Mucosa of gallbladder (tissue), 1 donor: ENCODE data around the gene AVL9. TPM values are rescaled to one million over a fixed set of nuclear protein-coding genes. Genes with fewer than 3 reads are reported as not detected.
A peak's percentile ranks its signal among the peaks of the same experiment; 100 is the strongest.
"Not testable (repeated sequence)": the region's sequence is repeated elsewhere in the genome, so short reads cannot be mapped to it uniquely, and the experiment has no call there.

Experiments
- DNase-seq: peaks from one replicate; pipeline ENCODE4 v3.0.0-alpha.2; 2020; ENCODE audit warnings: low spot score
- total RNA-seq: library from RNA; stranded (reverse); gene quantifications from one replicate; pipeline ENCODE4 v1.2.1, GENCODE V29; 2021
- donor health status: DM: no; HTN: no; CAD: no.

The AVL9 gene
- total RNA-seq, 1 donor from 2014 or later, result 53.6 TPM

- DNase-seq, result peak; percentile 56
Measured at GRCh38 chr7:32587411-32587948, 92.2 kb downstream of the AVL9 start.

DNA sequence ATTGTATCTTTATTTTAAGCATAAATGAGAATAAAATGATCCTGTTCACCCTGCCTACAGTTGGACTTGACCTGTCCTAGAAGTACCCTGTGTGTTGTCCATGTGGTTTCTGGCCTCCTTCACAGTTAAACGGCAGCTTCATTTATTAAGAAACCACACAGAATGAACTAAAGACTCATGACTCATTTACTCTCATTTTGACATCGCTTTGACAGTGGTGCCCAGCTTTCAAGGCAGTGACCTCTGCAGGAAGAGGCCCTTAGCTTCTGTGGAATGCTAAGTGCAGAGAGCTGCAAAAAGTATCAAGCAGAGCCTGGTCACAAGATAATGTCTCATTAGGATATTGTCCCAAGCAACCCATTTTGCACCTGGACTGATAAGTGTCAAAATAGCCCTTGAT is 93.4 kb downstream of the AVL9 start:
- no peak for DNase-seq

DNA sequence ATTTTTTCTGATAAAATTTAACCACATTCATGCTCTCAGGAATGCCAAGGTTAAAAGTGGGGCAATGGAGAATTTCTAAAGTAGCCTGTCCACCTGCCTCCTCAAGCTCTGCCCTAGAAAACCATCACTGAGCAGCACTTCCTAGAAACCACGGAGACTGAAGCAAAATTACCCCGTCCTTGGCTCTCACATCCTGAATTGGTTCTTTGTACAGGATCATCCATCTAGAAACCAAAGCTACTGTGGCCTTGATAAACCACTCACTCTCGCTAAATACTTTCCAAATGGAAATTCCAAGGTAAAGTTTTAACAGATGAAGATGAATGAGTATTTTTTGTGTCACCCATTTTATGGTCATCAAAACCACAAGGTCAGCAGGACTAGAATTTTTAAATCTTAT is 96.6 kb downstream of the AVL9 start:
- no peak for DNase-seq

- no peak for DNase-seq
Measured at GRCh38 chr7:32592701-32593100, 97.4 kb downstream of the AVL9 start.

- DNase-seq, result no peak
Measured at GRCh38 chr7:32594965-32595490, 99.7 kb downstream of the AVL9 start.

- DNase-seq, result not testable (repeated sequence)
Measured at GRCh38 chr7:32601196-32601595, 105.9 kb downstream of the AVL9 start.

GRCh38 chr7:32602470-32602869 is 107.2 kb downstream of the AVL9 start:
- DNase-seq, result no peak

DNA sequence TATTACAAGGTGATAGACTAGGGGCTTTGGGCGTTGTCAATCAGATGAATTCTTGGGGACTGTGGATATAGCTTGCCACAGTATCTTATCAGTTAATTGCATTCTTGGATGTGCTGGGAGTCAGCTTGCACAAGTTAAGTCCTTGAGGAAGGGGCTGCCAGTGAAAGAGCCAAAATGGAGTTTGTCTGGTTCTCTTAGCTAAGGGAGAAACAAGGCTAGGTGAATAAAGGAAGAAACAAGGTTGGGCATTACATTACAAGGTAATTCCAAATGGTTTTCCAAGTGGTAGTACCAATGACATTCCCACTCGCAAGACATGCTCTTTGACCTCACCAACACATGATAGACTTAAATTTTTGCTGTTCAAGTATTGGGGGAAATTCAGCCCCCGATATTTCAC is 108.2 kb downstream of the AVL9 start:
- not testable (repeated sequence) for DNase-seq

DNA sequence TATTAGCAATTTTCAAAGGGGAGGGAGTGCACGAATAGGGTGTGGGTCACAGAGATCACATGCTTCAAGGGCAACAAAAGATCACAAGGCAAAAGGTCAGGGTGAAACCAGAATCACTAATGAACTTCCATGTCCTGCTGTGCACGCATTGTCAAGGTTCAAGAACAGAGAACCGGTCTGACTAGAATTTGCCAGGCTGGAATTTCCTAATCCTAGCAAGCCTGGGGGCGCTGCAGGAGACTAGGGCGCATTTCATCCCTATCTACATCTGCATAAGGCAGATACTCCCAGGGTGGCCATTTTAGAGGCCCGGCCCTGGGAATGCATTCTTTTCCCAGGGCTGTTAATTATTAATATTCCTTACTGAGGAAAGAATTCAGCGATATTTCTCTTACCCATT is 108.8 kb downstream of the AVL9 start:
- not testable (repeated sequence) for DNase-seq

- DNase-seq, result no peak
Measured at GRCh38 chr7:32605032-32605431, 109.7 kb downstream of the AVL9 start.

- no peak for DNase-seq
Measured at GRCh38 chr7:32609463-32609862, 114.2 kb downstream of the AVL9 start.

DNA sequence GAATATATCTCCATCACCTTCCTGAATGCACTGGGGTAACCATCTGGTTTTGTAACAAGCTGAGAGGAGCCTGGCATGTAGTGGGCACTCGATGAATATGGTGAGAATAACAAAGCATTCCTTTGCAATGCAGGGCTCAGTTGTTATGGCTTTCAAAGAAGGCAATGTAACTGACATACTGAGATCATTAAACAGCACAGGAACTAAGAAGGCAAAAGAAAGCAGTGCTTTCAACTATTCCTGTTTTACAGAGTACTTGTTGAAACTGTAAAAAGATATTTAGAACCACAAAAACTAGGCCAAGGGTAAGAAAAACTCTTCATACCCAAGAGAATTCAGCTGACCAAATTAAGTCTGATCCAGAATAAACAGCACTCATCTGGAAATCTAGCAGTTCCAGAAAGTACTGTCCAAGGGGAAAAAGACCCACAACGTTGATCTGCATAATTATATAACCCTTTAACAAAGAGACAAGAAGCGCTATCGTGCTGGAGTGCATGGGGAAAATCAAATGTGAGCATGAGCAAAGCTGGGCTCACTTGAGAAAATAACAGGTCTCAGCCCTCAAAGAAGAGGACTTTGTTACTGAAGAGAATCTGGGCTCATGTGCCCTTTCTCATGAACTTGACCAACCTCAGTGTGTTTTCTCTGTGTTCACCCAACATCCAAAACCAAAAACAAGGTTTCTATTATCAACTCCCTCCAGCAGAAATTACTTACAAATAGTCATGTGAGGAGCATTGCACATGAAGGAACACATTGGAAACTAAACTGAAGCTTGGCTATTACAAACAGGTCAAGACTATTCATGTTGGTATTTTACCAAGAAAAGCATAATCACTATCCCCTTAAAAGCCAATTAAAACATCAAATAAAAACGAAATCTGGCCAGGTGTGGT is 116.2 kb downstream of the AVL9 start:
- no peak for DNase-seq

DNA sequence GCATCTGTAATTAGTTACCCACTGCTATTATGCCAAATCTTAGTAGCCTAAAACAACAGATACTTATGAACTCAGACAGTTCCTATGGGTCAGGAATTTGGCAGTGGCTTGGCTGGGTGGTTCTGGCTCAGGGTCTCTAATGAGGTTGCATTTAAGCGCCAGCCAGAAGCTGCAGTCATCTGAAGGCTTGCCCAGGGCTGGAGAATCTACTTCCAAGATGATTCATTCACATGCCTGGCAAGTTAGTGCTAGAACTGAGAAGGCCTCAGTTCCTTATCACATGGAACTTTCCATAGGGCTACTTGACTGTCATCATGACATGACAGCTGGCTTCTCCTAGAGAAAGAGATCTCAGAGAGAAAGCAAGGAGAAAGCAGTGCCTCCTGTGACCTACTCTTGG is 121.3 kb downstream of the AVL9 start:
- no peak for DNase-seq

DNA sequence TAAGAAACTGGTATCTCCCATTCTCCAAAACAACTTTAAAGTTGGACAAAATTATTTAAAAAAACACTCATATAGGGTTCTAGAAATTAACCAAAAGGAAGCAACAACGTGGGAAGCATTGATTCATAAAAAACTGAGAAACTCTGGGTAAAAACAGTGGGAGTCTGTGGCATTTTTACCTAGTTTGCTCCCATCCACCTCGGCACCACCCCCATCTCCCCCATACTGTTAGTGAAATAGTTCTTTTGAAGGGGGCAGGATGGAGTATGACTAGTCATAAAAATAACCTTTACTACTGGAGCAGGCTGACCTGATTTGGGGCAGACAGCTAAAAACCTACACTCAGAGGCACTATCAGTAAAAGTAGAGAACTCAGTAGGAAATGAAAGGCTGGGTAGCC is 123.2 kb downstream of the AVL9 start:
- no peak for DNase-seq

- no peak for DNase-seq
Measured at GRCh38 chr7:32618987-32619386, 123.7 kb downstream of the AVL9 start.

GRCh38 chr7:32619416-32619815 is 124.1 kb downstream of the AVL9 start:
- not testable (repeated sequence) for DNase-seq

DNA sequence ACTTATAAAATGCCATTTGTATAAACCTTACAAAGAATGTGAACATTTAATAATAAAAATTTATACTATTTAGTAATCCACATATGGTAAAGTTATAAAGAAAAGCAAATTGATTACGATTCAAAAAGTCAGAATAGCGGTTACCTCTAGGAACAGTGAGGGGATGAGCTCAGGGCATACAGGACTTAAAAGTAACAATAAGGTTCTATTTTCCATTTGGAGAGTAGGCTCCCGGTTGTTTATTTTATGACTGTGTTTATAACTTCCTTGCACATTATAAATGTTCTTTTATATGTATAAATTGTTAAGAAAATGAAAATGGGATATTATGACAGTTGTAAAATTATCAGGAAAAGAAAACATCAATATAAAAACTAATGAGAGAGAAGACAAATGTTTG is 135.7 kb downstream of the AVL9 start:
- DNase-seq, result no peak

DNA sequence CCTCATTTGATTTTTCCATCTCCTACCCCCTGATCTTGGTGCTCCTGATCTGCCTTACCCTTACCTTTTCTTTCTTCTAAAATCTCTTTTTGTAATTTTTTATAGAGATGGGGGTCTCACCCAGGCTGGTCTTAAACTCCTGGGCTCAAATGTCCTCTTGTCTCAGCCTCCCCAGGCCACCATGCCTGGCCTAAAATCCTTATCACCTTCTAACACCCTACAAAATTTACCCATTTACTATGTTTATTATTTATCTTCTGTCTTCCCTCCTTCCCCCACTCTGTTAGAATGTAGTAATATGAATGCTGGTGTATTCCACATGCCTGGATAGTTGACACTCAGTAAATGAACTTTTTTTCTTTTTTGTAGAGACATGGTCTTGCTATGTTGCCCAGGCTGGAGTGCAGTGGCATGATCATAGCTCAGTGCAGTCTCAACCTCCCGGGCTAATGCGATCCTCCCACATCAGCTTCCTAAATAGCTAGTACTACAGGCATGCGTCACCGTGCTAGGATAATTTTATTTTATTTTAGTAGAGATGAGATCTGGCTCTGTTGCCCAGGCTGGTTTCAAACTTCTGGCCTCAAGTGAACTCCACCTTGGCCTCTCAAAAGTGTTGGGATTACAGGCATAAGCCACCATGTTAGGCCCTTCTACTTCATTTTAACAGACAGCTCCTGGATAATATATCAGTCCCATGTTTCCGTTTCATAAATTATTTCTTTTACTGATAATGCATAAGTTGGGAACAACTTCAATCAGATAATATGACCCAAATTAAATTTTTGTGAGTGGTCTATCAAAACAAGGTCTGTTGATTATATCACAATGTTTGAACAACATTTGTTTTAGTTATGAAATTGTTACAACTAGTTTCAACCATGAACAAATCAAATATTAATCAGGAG is 136.6 kb downstream of the AVL9 start:
- DNase-seq, result not testable (repeated sequence)

GRCh38 chr7:32633446-32633845 is 138.2 kb downstream of the AVL9 start:
- not testable (repeated sequence) for DNase-seq

- not testable (repeated sequence) for DNase-seq
Measured at GRCh38 chr7:32634798-32635393, 139.6 kb downstream of the AVL9 start.

- DNase-seq, result not testable (repeated sequence)
Measured at GRCh38 chr7:32636725-32637462, 141.6 kb downstream of the AVL9 start.
